HG03575 (cell line): Measurements from ENCODE around the gene SERPIND1.

Experiments used
- ATAC-seq: cut with Tn5 transposase; IDR thresholded peaks from one replicate; pipeline ENCODE4 v1.9.1; 2021; ENCODE audit not compliant: unreplicated experiment, insufficient number of reproducible peaks, low FRiP score; ENCODE audit errors: extremely low read depth

Gene SERPIND1

DNA sequence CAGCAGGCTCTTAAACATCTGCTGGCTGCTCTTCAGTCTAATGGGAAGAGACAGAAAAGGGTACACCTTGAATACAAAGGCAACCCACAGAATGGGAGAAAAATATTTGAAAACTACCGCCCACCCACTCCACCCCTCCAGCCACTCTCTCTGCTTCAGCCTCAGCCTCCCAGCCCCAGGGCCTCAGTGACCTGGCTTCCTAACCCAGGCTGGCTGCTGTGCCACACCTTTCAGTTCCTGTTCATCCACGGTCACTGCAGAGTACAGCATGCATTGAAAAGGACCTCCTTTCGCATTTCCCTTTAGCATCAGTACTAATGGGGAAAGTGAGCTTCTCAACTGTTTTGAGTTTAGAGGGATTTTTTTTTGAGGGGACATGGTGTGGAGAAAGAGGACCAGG is 28.8 kb upstream of the SERPIND1 start:
- no peak for ATAC-seq

DNA sequence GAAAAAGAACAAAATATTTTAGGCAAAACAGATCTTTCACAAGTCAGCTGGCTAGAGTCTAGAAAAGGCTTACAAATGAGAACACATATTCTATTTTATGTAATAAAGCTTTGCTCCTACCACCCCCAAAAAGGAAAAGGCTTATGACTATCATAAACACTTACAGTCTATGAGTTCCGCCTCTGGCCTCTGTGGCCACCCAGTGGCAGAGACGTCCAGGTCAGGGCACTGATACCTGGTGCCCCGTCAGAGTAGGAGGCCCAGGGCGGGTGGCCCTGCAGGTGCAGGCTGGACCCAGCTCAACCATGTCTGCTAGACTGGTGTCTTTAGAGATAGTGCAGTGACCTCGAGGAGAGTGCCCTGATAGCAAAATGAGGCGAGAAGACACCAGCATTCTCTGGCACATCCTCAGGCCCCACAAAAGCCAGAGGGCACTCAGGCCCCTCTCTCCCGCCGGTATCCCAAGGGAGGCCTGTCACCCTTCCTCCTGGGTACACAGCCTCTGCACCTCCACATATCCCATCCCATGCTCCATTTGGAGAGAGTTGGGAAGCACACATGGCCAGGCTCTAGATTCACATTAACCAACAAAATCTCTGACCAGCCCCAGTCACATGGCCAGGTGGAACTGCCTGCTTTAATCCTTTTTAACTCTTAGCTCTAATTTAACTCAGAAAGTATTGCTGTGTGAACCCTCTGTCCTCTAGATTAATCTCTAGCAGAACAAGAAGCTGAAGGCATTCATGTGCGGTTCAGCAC is 27.3 kb upstream of the SERPIND1 start:
- ATAC-seq = no peak

DNA sequence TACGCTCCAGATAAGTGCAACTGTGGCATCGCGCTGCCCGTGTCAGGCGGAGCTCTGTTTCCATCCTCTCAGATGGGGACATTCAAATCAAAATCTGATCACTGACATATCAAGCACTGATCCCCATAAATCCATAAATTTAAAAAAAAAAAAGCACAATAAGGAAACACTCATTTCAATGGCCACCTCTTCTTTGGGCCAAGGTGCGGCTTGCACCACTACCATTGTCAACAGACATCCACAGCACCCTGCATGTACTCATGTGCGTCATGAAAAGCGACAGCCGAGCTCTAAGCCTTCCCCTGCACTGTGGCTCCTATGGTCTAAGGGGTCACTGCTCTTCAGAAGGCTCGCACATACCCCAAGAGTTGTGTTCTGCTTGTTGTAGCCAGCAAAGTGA is 26.7 kb upstream of the SERPIND1 start:
- ATAC-seq = no peak

DNA sequence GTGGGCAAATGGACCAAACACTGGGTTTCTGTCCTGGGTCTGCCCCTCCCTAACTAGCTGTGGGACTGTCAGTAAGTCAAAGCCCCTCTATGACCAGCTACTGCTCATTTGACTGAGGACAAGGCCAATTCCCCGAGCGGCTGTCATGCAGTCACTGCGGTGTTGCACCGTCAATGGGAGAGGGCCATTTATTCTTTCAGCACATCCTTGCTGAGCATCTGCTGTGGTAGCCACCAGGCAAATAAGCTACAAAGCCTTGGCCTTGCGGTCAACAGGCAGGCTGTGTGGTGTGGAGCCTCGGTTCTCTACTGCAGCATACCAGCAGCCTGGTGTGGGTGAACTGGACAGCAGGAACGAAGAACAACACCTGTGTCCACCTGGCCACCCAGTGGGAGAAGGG is 25.8 kb upstream of the SERPIND1 start:
- ATAC-seq = no peak

DNA sequence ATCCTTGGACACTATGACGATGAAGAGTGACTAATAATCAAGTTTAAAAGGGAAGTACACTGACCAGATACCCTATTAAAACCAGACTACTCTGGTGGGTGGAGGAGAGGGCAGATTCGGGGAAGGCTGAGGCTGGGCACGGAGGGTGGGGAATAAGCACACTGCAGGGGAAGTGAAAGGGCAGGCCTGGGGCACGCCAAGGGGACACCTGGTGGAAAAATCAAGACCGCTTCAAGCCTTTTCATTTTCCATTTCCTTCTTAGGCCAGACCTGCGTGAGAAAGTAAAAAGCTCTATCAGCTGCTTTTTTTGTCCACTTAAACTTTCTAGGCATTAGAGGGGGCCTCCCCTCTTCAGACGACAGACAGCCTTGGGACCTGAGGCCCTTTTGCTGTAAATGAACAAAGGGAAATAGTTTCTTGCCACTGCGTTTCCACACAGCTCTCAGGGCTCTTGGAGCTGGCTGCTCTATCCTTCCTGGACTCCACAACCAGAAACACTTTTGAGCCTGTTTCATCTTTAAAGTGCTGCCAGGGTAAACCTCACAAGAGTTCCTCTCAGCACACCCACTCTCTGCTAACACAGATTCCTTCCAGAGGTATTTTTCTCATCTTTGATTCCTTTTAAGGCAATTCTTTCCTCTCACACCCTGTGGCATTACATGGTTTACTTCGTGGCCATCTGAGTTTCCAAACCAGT is 25.0 kb upstream of the SERPIND1 start:
- ATAC-seq = no peak

DNA sequence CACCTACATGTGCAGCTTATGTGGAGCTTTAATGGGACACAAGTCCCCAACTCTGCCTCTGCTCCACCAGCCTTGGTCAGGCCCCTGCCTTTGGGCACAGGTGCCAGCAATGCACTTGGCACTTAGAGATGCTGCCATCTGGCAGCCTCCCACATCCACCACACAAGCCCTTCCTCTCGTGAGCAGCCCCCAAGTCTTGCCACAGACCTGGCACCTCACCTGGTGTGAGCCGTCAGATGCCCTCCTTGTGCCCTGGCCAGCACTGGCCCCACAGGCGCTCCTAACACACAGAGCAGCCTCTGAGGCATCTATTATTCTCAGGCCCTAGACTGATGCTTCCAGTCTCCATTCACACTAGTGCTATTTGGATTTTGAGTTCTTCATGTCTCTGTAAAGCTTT is 24.5 kb upstream of the SERPIND1 start:
- ATAC-seq = no peak

DNA sequence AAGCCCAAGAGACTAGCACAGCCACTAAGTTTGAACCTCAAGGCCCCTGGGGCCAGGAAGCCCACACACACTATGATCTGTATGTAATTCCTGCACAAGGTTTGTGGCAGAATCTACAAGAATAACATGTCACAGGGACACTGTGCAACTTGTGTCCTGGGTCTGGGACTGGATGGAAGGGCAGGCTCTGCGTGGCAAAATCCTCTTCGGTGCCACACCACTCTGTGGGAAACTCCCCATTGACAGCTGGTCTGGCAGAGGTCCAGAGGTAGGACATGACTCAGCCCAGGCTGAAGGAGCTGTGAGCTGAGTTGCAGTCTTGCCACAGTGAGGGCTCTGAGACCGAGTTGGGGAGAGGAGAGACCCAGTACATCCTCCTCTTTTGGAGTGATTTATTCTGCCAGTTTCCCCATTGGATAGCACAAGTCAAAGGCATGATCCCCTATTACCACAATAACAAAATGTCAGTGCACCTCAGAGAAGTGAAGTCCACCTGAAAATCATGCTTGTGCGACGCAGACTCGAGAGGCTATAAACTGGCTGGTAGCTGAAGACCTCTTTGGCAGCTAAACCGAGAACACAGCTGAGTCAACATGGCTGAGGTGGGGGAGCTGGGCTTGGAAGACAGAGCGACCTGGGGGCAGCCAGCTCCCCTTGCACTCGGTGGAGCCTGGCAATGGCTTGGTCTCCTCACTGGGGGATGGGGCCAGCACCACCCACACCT is 23.3 kb upstream of the SERPIND1 start:
- no peak for ATAC-seq

DNA sequence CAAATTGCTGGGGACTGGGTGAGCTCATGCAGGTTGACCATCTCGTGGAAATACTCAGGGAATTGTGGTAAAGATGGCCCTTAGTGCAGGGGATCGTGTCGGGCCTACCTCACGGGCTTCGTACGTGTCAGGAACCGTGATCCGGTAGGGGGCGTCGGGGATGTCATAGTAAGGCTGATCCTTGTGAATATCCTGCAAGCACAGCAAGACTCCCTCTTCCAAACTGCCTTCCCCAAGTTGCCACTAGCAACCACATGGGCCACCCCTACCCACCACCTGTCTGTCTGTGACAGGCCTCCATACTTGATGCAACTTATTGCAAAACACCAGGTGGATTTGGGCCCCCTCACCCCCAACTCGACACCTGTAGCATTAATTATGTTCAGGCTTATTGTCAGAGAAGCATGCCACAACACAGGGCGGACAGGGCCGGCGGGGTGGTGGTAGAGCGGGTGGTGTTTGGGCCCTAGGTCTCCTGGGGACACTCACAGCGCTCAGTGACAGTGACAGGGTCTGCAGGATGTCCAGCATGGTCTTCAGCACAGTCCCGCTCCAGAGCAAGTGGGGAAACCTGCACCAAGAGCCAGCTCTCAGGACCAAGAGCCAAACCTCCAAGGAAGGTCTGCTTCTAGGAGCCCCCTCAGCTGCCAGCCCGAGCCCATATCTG is 22.6 kb upstream of the SERPIND1 start:
- ATAC-seq = no peak

DNA sequence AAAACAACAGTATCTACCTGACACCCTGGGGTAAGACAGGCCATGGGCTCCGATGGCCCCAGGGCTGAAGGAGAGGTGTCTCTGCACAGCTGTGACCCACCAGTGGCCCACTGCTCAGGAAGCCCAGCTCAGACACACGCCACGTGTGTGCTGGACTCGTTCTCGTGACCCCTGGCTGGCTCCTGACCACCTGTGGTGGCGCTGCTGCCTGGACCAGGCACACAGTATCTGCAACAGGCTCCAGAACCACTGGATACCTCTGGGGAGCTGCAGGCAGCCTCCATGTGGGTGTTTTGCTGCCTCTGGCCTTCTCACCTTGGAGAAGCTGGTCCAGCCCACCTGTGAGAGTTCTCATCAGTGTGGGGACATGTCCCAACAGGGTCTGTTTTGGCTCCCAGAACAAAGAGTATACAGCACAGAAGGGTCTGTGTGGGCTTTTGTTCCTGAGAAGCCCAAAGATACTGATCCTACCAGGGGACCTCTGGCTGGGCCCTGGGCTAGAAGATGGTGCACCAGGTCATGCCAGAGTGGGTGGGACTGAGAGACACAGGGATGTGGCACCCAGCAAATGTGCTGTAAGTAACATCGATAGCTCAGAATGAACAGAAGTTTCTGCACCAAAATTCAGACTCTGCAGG is 21.7 kb upstream of the SERPIND1 start:
- no peak for ATAC-seq

DNA sequence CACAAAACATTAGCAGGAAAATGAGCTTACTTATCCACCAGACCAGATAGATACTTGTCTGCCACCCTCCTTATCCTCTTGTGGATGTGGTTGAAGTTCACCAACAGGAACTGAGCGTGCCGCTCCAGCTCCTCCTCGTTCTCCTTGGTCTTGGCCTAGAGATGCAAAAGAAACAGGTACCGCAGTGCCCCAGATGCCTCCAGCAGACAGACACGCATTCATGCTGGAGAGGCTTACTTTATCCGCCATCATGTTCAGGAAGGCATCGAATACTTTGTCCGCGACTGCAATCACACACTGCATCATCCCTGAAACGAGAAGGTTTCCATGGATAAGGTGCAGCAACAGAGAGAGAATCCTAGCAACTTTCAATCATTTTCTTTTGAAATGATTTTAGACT is 21.0 kb upstream of the SERPIND1 start:
- ATAC-seq = no peak

DNA sequence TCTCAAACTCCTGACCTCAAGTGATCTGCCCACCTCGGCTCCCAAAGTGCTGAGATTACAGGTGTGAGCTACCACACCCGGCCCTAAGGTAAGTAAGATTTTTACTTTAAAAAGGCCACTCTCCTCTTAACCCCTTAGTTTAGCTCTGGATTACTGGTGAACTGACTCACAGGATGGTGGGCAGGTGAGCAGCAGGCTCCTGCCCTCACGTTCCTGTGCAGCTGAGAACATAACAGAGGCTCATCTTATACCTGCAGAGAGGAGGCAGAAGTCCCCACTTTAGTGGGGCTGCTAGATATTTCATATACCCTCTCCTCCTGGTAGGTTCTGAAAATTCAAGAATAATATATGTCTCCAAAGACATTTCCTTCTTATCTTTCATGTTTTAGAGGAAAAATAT is 17.1 kb upstream of the SERPIND1 start:
- no peak for ATAC-seq

DNA sequence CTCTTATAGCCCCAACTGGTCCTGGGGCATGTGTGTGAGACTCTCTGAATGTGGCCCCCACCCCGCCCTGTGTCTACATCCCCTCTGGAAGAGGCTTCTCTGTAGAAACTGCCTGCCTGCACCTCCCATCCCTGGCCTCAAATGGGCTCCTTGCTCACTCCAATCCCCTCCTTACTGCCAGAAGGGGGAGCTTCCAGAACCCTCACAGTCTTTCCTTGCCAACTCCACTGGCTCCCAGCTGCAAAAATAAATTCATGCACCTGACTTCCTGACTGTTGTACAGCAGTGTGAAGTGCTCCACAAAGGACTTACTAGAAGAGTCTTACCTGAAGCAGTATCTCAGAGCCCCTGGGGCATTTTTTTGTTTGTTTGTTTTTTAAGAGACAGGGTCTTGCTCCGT is 15.2 kb upstream of the SERPIND1 start:
- ATAC-seq = no peak

DNA sequence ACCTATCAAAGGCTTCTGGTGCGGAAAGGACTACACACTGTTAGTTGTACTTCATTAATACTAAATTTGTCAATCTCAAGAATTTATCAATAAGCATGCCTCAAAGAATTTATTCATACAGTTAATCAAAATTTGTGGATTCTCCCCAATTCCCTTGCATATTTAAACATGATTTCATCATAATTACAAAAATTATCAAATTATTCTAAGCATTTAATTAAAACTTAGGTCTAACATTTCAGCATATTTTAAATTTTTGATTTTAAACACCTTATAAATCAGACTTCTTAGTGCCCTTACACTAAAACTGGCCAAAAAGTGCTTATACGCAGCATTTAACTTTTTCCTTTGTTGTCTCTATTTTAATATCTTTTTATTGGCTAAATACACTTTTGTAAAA is 13.8 kb upstream of the SERPIND1 start:
- no peak for ATAC-seq

DNA sequence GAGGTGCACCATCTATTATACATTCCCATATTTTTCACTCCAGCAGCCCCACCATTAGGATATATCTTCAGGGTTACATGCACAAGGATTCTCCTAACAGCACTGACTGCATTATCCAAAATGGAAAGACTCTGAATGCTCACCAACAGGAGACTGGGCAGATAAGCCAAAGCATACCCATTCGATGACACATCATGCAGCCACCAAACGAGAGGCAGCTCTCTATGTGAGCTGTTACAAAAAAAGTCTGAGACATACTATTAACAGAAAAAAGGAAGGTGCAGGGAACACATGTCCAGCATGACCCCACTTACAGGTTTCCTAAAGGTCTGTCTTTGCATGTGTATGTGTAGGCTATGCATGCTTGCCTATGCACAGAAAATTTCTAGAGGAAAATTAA is 12.4 kb upstream of the SERPIND1 start:
- no peak for ATAC-seq

DNA sequence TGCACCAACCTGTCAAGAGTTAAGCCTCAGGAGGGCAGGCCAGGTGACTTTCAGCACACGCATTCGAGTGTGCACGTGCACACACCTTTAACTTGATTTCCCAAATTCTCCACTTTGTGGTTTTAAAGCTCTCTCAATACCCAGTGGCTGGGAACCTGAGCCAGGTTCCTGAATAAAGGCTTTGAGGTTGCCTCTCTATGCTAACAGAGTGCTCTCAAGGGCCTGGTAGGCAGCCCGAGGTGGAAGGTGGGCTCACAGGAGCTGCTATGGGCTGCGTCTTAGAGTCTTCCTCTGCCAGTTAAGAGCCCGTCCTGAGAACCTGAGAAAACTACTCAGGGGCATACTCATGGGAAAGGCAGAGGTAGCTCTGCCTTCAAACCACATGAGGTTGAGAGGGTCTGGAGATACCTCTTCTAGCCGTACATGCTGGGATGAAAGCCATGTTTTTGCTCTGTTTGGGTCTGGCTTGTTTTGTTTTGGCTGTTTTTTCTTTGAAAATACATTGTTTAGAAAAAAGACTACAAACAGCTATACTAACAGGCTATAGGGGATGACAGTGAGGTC is 11.6 kb upstream of the SERPIND1 start:
- no peak for ATAC-seq

DNA sequence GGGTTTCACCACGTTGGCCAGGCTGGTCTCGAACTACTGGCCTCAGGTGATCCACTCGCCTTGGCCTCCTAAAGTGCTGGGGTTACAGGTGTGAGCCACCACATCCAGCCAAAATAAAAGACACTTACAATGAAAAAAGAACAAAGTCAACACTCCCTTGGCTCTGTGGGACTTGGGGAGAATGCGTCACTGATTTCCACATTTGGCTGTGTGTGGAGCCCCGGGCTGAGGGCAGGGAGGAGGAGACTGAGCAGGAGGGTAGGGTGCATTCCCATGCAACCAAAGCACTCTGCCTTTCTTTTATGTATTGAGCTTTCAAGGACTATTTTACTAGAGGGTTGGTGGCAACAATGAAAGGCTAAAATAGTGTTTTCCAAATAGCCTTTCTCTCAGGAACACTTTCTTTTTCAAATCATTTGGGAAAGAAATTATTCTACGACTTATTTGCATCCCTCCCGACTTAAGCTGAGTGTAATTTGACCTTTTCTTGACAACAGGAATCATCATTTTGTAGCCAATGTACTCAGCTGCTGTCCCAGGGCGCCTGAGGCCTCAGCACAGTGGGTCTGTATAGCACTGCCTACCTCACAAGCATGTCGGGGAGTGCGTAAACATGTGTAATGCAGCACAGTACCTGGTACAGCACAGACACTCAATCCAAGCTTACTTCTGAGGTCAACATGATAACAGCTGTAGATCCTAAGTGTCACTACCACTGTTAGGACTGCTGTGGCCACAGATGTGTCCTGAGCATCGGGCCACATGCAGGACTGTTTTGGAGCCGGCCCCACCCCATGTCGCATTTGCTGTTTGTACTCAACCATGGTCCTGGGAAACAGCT is 10.1 kb upstream of the SERPIND1 start:
- no peak for ATAC-seq

DNA sequence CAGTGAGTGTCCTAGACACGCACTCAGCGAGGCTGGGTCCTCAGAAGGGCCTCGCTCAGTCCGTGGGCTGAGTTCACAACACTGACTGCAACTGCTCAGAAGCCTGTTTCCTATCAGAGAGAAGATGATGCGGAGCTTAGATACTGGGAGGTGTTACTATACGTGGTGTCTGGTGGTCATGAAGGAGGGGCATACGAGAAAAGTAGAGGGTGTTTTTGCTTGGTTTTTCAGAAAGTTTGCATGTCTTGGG is 9.5 kb upstream of the SERPIND1 start:
- ATAC-seq = no peak

DNA sequence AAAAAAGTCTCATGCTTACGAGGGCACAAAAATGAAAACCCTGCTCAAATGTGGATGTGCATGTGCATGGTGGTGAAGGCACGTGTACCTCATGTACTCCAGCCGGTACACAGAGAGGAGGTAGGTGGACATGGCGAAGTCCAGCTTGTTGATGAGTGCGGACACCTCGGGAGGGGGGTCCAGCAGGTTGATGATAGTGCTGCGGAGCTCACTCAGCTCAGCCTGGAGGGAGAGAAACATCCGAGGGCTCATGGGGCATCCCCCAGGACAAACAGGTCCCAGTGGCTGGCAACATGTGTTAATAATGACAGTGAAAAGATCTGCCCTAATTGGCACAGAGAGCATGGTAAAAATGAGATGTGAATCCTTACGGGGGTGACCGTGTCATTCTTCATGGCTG is 9.2 kb upstream of the SERPIND1 start:
- ATAC-seq = no peak
